Keratinocyte (primary cell): ENCODE results near the gene ATP8A1.

Experiments
- CTCF ChIP-seq, 3 experiments: IDR thresholded peaks in 1 of 3; conservative IDR thresholded peaks in 1 of 3; optimal IDR thresholded peaks in 1 of 3; 2 replicates in 2 of 3; 3 replicates in 1 of 3; pipeline versions ENCODE3 to v1.5.1; 2011; ENCODE audit warnings: low read length in 3 of 3, mild to moderate bottlenecking in 3 of 3, moderate library complexity in 2 of 3, control low read depth in 1 of 3, inconsistent platforms in 1 of 3; ENCODE audit not compliant: insufficient read depth in 2 of 3; ENCODE audit errors: extremely low read depth in 1 of 3
- EZH2 ChIP-seq: IDR thresholded peaks from one replicate; pipeline ENCODE4 v1.6.1; 2012; ENCODE audit warnings: inconsistent platforms, mild to moderate bottlenecking, low read length, moderate library complexity

GRCh38 chr4:42471896-42472295, 185.0 kb downstream of the ATP8A1 start:
- no peak for TF ChIP-seq CTCF (optimal IDR thresholded peaks at IDR 0.05 in 1 of 3, IDR thresholded peaks at IDR 0.05 in 1 of 3, conservative IDR thresholded peaks at IDR 0.05 in 1 of 3; ENCODE audit: extremely low read depth in 1 of 3, insufficient read depth in 2 of 3, low read length in 3 of 3)
- TF ChIP-seq EZH2: no peak
